ENCODE results near the gene ITPA. TPM values are rescaled to one million over a fixed set of nuclear protein-coding genes. Genes with fewer than 3 reads are reported as not detected.
"Not testable (repeated sequence)": the region's sequence is repeated elsewhere in the genome, so short reads cannot be mapped to it uniquely, and the experiment has no call there.

Gene ITPA
- total RNA-seq, 1 experiment from 2014 or later = 78.9 TPM

- DNase-seq (ENCODE audit: low spot score) = peak; percentile 41
- in situ Hi-C loops (cut with HindIII; ENCODE audit: low sequenced_read_pairs) = no loop called here
Measured at GRCh38 chr20:3172126-3172932, 37.0 kb upstream of the ITPA start.

- in situ Hi-C loops (cut with HindIII; ENCODE audit: low sequenced_read_pairs) = no loop called here
- peak; percentile 71 for DNase-seq (ENCODE audit: low spot score)
Measured at GRCh38 chr20:3172933-3173609, 36.2 kb upstream of the ITPA start, which contains the start of gene LZTS3. Gene LZTS3, minus strand, starts transcription at chr20:3173549. Its CDS starts 6,386 bp downstream, at chr20:3167163.

GRCh38 chr20:3173610-3174441 lies 35.5 kb upstream of the ITPA start:
- in situ Hi-C loops (cut with HindIII; ENCODE audit: low sequenced_read_pairs) = no loop called here
- DNase-seq (ENCODE audit: low spot score) = peak; percentile 89

GRCh38 chr20:3174442-3175261 lies 34.6 kb upstream of the ITPA start:
- in situ Hi-C loops (cut with HindIII; ENCODE audit: low sequenced_read_pairs) = no loop called here
- DNase-seq (ENCODE audit: low spot score) = peak; percentile 66

GRCh38 chr20:3175270-3175669 lies 34.0 kb upstream of the ITPA start:
- no peak for DNase-seq (ENCODE audit: low spot score)
- in situ Hi-C loops (cut with HindIII; ENCODE audit: low sequenced_read_pairs) = no loop called here

- DNase-seq (ENCODE audit: low spot score) = no peak
- in situ Hi-C loops (cut with HindIII; ENCODE audit: low sequenced_read_pairs) = no loop called here
Measured at GRCh38 chr20:3177746-3178485, 31.4 kb upstream of the ITPA start.

GRCh38 chr20:3180319-3180718 lies 29.0 kb upstream of the ITPA start:
- in situ Hi-C loops (cut with HindIII; ENCODE audit: low sequenced_read_pairs) = no loop called here
- no peak for DNase-seq (ENCODE audit: low spot score)

- no peak for DNase-seq (ENCODE audit: low spot score)
- in situ Hi-C loops (cut with HindIII; ENCODE audit: low sequenced_read_pairs) = no loop called here
Measured at GRCh38 chr20:3181270-3181669, 28.0 kb upstream of the ITPA start.

- DNase-seq (ENCODE audit: low spot score); in situ Hi-C loops (cut with HindIII; ENCODE audit: low sequenced_read_pairs): not testable (repeated sequence)
Measured at GRCh38 chr20:3182429-3182828, 26.9 kb upstream of the ITPA start.

GRCh38 chr20:3183896-3184612 lies 25.2 kb upstream of the ITPA start:
- in situ Hi-C loops (cut with HindIII; ENCODE audit: low sequenced_read_pairs) = no loop called here

GRCh38 chr20:3187861-3188260 lies 21.4 kb upstream of the ITPA start:
- in situ Hi-C loops (cut with HindIII; ENCODE audit: low sequenced_read_pairs); DNase-seq (ENCODE audit: low spot score): not testable (repeated sequence)

More at GRCh38 chr20:3183896-3184612, 25.2 kb upstream of the ITPA start:
- DNase-seq (ENCODE audit: low spot score) = no peak

GRCh38 chr20:3188823-3189413 lies 20.4 kb upstream of the ITPA start:
- in situ Hi-C loops (cut with HindIII; ENCODE audit: low sequenced_read_pairs) = no loop called here
- no peak for DNase-seq (ENCODE audit: low spot score)

GRCh38 chr20:3189561-3190131 lies 19.7 kb upstream of the ITPA start:
- in situ Hi-C loops (cut with HindIII; ENCODE audit: low sequenced_read_pairs) = no loop called here

GRCh38 chr20:3190681-3191111 lies 18.6 kb upstream of the ITPA start:
- no peak for DNase-seq (ENCODE audit: low spot score)
- in situ Hi-C loops (cut with HindIII; ENCODE audit: low sequenced_read_pairs) = no loop called here

More at GRCh38 chr20:3189561-3190131, 19.7 kb upstream of the ITPA start:
- DNase-seq (ENCODE audit: low spot score) = no peak

- no peak for DNase-seq (ENCODE audit: low spot score)
- in situ Hi-C loops (cut with HindIII; ENCODE audit: low sequenced_read_pairs) = no loop called here
Measured at GRCh38 chr20:3192226-3193015, 16.9 kb upstream of the ITPA start.

Measured in G401 (cell line).